SK-N-SH (cell line): ENCODE measurements around the gene ARSJ. TPM values are rescaled to one million over a fixed set of nuclear protein-coding genes. Genes with fewer than 3 reads are reported as not detected.
A peak's percentile ranks its signal among the peaks of the same experiment; 100 is the strongest.

ENCODE experiments used
- CTCF ChIA-PET: fragments of 300-600, 350-600 bp; formaldehyde crosslinking; extraction: SDS; loops from one replicate; lab custom pipeline; 2021; lab: Yijun Ruan, JAX
- POLR2A ChIA-PET: fragments of 350-600 bp; sonication (Branson Sonifier 250); formaldehyde crosslinking; extraction: SDS; loops from one replicate; lab custom pipeline; 2020; ENCODE audit warnings: antibody characterized with exemption, inconsistent platforms; lab: Yijun Ruan, JAX
- DNase-seq: peaks from one replicate; pipeline ENCODE4 v3.0.0; 2012
- H2AFZ ChIP-seq: fragments of 200-600 bp; sonication (generic); 2 replicates; pipeline ENCODE4 v1.8.1; 2016; ENCODE audit warnings: antibody characterized with exemption, mild to moderate bottlenecking, low read depth
- H3F3A ChIP-seq: fragments of 200-600 bp; sonication (generic); replicated peaks from 2 replicates; pipeline ENCODE3; 2016; ENCODE audit warnings: antibody characterized with exemption, mild to moderate bottlenecking; ENCODE audit not compliant: insufficient read depth
- H3K27ac ChIP-seq, 2 experiments: fragments of 200-500 bp in 1 of 2; fragments of 200-600 bp in 1 of 2; sonication (Bioruptor generic) in 1 of 2; sonication (generic), shearing (Covaris generic) in 1 of 2; 2 replicates each; pipeline versions ENCODE4 v1.5.1 to v1.6.1; 2014 to 2016; ENCODE audit warnings: low read depth in 2 of 2, inconsistent platforms in 1 of 2, low read length in 1 of 2, mild to moderate bottlenecking in 1 of 2, mixed read lengths in 1 of 2
- H3K27me3 ChIP-seq: fragments of 200-600 bp; sonication (generic), shearing (Covaris generic); 2 replicates; pipeline ENCODE4 v1.6.1; 2016; ENCODE audit warnings: mixed run types; ENCODE audit not compliant: insufficient read depth
- H3K36me3 ChIP-seq, 2 experiments: fragments of 200-500 bp in 1 of 2; fragments of 200-600 bp in 1 of 2; sonication (Bioruptor generic) in 1 of 2; sonication (generic) in 1 of 2; replicated peaks in 1 of 2; 2 replicates each; pipeline versions ENCODE3 to v1.5.1; 2014 to 2016; ENCODE audit warnings: low read length in 1 of 2, mild to moderate bottlenecking in 1 of 2; ENCODE audit not compliant: insufficient read depth in 2 of 2, control insufficient read depth in 1 of 2
- H3K4me1 ChIP-seq, 2 experiments: fragments of 200-500 bp in 1 of 2; fragments of 200-600 bp in 1 of 2; sonication (Bioruptor generic) in 1 of 2; sonication (generic), shearing (Covaris generic) in 1 of 2; 2 replicates each; pipeline versions ENCODE4 v1.5.1 to v1.6.1; 2014 to 2016; ENCODE audit warnings: low read depth in 1 of 2, low read length in 1 of 2, mixed run types in 1 of 2; ENCODE audit not compliant: insufficient read depth in 2 of 2, control insufficient read depth in 1 of 2
- H3K4me2 ChIP-seq: fragments of 200-600 bp; sonication (generic), shearing (Covaris generic); 2 replicates; pipeline ENCODE4 v1.6.1; 2017; ENCODE audit warnings: mixed run types
- H3K4me3 ChIP-seq, 2 experiments: fragments of 200-500 bp in 1 of 2; fragments of 200-600 bp in 1 of 2; sonication (Bioruptor generic) in 1 of 2; sonication (generic), shearing (Covaris generic) in 1 of 2; 2 replicates each; pipeline versions ENCODE4 v1.5.1 to v1.8.1; 2014 to 2016; ENCODE audit warnings: low read depth in 2 of 2, inconsistent platforms in 1 of 2, low read length in 1 of 2, mild to moderate bottlenecking in 1 of 2, mixed read lengths in 1 of 2, moderate library complexity in 1 of 2
- H3K79me2 ChIP-seq: fragments of 200-600 bp; sonication (generic); 2 replicates; pipeline ENCODE4 v1.8.1; 2017; ENCODE audit warnings: mild to moderate bottlenecking; ENCODE audit not compliant: insufficient read depth
- H3K9ac ChIP-seq: fragments of 200-600 bp; sonication (generic); 2 replicates; pipeline ENCODE4 v1.6.1; 2017; ENCODE audit warnings: mixed run types
- H3K9me2 ChIP-seq: fragments of 200-600 bp; sonication (generic); 2 replicates; pipeline ENCODE4 v1.6.1; 2017; ENCODE audit warnings: mixed run types
- H3K9me3 ChIP-seq: fragments of 200-600 bp; sonication (generic); 2 replicates; pipeline ENCODE4 v1.6.1; 2017; ENCODE audit warnings: mixed run types, mild to moderate bottlenecking, moderate library complexity
- H4K20me1 ChIP-seq: fragments of 200-600 bp; sonication (generic); 2 replicates; pipeline ENCODE4 v1.6.1; 2017; ENCODE audit warnings: mild to moderate bottlenecking, mixed run types; ENCODE audit not compliant: insufficient read depth
- GATA2 ChIP-seq: sonication (generic); formaldehyde crosslinking; IDR thresholded peaks from 2 replicates; pipeline ENCODE4 v1.5.0; 2020; ENCODE audit warnings: mild to moderate bottlenecking, missing genetic modification reagents
- NFIC ChIP-seq: IDR thresholded peaks from 2 replicates; pipeline ENCODE4 v1.4.0; 2012; ENCODE audit warnings: borderline replicate concordance
- SIN3A ChIP-seq: IDR thresholded peaks from 2 replicates; pipeline ENCODE4 v1.6.1; 2012; ENCODE audit warnings: low read depth, mild to moderate bottlenecking, low read length, moderate library complexity, borderline replicate concordance
- YY1 ChIP-seq: IDR thresholded peaks from 2 replicates; pipeline ENCODE4 v1.4.0; 2012; ENCODE audit warnings: low read depth, mild to moderate bottlenecking
- polyA plus RNA-seq, 3 experiments: library from polyadenylated mRNA; depleted of rRNA; stranded (reverse); fragments of >200 nt; gene quantifications; 2 replicates each; pipeline ENCODE4 v1.2.3, GENCODE V29; 2012
- TF ChIP-seq, protein P1 (sequence below): IDR thresholded peaks from 2 replicates; pipeline ENCODE4 v1.4.0; 2012; ENCODE audit warnings: low read depth, borderline replicate concordance
- TF ChIP-seq, protein P2 (sequence below): fragments of 150-350 bp; IDR thresholded peaks from 2 replicates; pipeline ENCODE4 v1.6.1; 2017; ENCODE audit warnings: antibody characterized with exemption, low read length, low read depth, borderline replicate concordance
- TF ChIP-seq, protein P3 (sequence below): fragments of 200-600 bp; sonication (generic); IDR thresholded peaks from 2 replicates; pipeline ENCODE4 v1.6.1; 2017; ENCODE audit warnings: antibody characterized with exemption, mild to moderate bottlenecking, moderate library complexity
- TF ChIP-seq, protein P4 (sequence below): fragments of 150-350 bp; IDR thresholded peaks from 2 replicates; pipeline ENCODE4 v1.6.1; 2016; ENCODE audit warnings: mild to moderate bottlenecking, low read depth, low read length

The ARSJ gene
- polyA plus RNA-seq, 1 of the 3 experiments (the other 2 are of a cell fraction) = 30.4 TPM

DNA sequence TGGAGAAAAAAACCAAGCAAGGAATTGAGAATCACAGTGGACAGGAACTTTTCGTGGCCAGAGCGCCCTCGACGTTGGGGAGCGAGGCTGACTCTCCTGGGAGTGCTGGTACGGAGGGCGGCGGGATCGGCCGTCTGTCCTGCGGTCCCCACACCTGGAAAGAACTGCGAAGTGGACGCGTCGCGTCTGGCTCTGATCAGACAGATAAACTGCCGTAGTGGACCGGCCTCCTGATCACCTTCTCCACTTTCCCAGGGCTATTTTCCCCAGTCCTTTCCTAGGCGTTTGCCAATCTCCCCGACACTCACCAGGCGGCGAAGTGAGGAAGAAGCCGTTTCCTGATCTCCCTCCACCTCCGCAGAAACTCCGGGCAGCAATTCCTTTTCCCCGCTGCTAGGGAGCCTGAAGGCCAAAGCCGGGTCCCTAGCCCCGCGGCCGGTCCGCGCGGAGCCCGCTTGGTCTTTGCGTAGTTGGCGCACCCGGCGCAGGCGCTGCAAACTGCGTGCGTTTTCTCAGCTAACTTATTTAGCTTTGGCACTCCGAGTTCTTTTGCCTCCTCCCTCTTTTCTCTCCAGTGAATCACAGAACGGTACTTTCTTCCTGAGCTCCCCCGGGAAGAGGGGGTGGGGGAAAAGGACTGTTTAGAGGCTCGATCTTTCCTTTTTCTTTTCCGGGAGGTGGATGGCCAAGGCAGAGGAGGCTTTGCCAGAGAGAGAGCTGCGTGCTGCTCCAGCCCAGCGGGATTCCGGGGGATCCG lies at the start of gene ARSJ (continued):
- no peak for TF ChIP-seq GATA2 (CRISPR knock-in tag)
- TF ChIP-seq YY1 = no peak; the same call in 1 of the 2 replicates
- TF ChIP-seq SIN3A = peak; percentile 84
- TF ChIP-seq, protein P1, sequence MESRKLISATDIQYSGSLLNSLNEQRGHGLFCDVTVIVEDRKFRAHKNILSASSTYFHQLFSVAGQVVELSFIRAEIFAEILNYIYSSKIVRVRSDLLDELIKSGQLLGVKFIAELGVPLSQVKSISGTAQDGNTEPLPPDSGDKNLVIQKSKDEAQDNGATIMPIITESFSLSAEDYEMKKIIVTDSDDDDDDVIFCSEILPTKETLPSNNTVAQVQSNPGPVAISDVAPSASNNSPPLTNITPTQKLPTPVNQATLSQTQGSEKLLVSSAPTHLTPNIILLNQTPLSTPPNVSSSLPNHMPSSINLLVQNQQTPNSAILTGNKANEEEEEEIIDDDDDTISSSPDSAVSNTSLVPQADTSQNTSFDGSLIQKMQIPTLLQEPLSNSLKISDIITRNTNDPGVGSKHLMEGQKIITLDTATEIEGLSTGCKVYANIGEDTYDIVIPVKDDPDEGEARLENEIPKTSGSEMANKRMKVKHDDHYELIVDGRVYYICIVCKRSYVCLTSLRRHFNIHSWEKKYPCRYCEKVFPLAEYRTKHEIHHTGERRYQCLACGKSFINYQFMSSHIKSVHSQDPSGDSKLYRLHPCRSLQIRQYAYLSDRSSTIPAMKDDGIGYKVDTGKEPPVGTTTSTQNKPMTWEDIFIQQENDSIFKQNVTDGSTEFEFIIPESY = no peak
- TF ChIP-seq, protein P2, sequence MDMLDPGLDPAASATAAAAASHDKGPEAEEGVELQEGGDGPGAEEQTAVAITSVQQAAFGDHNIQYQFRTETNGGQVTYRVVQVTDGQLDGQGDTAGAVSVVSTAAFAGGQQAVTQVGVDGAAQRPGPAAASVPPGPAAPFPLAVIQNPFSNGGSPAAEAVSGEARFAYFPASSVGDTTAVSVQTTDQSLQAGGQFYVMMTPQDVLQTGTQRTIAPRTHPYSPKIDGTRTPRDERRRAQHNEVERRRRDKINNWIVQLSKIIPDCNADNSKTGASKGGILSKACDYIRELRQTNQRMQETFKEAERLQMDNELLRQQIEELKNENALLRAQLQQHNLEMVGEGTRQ = no peak
- TF ChIP-seq, protein P3, sequence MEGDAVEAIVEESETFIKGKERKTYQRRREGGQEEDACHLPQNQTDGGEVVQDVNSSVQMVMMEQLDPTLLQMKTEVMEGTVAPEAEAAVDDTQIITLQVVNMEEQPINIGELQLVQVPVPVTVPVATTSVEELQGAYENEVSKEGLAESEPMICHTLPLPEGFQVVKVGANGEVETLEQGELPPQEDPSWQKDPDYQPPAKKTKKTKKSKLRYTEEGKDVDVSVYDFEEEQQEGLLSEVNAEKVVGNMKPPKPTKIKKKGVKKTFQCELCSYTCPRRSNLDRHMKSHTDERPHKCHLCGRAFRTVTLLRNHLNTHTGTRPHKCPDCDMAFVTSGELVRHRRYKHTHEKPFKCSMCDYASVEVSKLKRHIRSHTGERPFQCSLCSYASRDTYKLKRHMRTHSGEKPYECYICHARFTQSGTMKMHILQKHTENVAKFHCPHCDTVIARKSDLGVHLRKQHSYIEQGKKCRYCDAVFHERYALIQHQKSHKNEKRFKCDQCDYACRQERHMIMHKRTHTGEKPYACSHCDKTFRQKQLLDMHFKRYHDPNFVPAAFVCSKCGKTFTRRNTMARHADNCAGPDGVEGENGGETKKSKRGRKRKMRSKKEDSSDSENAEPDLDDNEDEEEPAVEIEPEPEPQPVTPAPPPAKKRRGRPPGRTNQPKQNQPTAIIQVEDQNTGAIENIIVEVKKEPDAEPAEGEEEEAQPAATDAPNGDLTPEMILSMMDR = 0 out of 2 replicates have a peak, but pooled peaks have one; percentile 16

DNA sequence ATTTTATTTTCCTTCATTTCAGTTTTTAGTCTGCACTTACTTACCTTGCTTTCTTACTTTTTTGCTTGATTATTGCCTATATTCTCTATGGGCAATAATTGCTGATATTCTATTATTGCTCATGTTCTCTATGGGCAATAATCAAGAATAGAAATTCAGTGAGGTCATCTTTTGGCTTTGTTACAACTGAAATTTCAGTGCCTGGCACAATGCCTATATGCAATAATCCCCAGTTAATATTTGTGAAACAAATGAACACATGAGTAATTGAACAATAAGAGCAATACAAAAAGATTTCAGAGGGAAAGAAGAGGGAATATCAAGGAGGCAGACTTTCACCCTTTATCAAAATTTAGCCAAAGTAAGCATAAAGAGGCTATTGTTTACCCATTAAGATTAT lies 48.6 kb upstream of the ARSJ start:
- no peak overlapping the region for H3K4me2 ChIP-seq
- no peak overlapping the region for H2AFZ ChIP-seq
- DNase-seq = no peak
- H3K27me3 ChIP-seq = no peaks in the 10 kb centered on the region
- no peak overlapping the region for H3K4me3 ChIP-seq
- ChIA-PET POLR2A (no interaction called here), CTCF (no interaction called here)
- H3K9ac ChIP-seq = no peak overlapping the region
- H4K20me1 ChIP-seq = no peaks in the 10 kb centered on the region
- H3K9me3 ChIP-seq = no peaks in the 10 kb centered on the region
- H3K4me1 ChIP-seq = no peaks in the 10 kb centered on the region; a peak in 1 of 4 replicates
- H3K36me3 ChIP-seq = no peaks in the 10 kb centered on the region
- H3K9me2 ChIP-seq = no peaks in the 10 kb centered on the region
- no peaks in the 10 kb centered on the region for H3F3A ChIP-seq
- TF ChIP-seq, protein P4, sequence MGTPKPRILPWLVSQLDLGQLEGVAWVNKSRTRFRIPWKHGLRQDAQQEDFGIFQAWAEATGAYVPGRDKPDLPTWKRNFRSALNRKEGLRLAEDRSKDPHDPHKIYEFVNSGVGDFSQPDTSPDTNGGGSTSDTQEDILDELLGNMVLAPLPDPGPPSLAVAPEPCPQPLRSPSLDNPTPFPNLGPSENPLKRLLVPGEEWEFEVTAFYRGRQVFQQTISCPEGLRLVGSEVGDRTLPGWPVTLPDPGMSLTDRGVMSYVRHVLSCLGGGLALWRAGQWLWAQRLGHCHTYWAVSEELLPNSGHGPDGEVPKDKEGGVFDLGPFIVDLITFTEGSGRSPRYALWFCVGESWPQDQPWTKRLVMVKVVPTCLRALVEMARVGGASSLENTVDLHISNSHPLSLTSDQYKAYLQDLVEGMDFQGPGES = no peak
- TF ChIP-seq NFIC = peak; percentile 59; the same call in 1 of the 2 replicates
- TF ChIP-seq, all 33 proteins: peak for 1
- H3K27ac ChIP-seq = no peak overlapping the region; a peak in 1 of 4 replicates
- no peaks in the 10 kb centered on the region for H3K79me2 ChIP-seq
